Placental pericyte (primary cell): ENCODE results near the gene IKZF1. TPM values are rescaled to one million over a fixed set of nuclear protein-coding genes. Genes with fewer than 3 reads are reported as not detected.

Experiments
- small RNA-seq: library from RNA; depleted of rRNA; stranded (forward); fragments of <200 nt; gene quantifications from one replicate; pipeline ENCODE3, GENCODE V24; 2012; ENCODE audit warnings: low replicate concordance
- total RNA-seq: library from RNA; depleted of rRNA; stranded (reverse); fragments of >200 nt; gene quantifications from 2 replicates; pipeline ENCODE4 v1.2.3, GENCODE V29; 2012

The IKZF1 gene
- not detected in 2 replicates for total RNA-seq

GRCh38 chr7:50304129-50304910, at the start of gene IKZF1:
TSS of gene IKZF1 (plus strand) at chr7:50304716. CDS start at chr7:50319062, 14,346 bp downstream.

GRCh38 chr7:50449881-50450589, 145.5 kb downstream of the IKZF1 start, which contains the start of gene FIGNL1:
TSS of gene FIGNL1 (minus strand) at chr7:50450350. CDS start at chr7:50447287, 3,063 bp downstream.

Small RNA genes within 50 kb of the gene (small RNA-seq; reads per million reads assigned to genes)
- gene RNU6-1091P = not detected

Other genes starting within 250 kb of the IKZF1 start
- not detected in 2 replicates for gene ZPBP, start 211.5 kb upstream of the IKZF1 start, total RNA-seq
- gene FIGNL1, start 145.6 kb downstream of the IKZF1 start, total RNA-seq = 7.7 and 36.7 TPM in 2 replicates